ENCODE data around the gene ATG13. TPM values are rescaled to one million over a fixed set of nuclear protein-coding genes. Genes with fewer than 3 reads are reported as not detected.

Gene ATG13
- total and polyA plus RNA-seq, 4 donors = 36.3 to 49.9 (median 41.2) TPM

DNA sequence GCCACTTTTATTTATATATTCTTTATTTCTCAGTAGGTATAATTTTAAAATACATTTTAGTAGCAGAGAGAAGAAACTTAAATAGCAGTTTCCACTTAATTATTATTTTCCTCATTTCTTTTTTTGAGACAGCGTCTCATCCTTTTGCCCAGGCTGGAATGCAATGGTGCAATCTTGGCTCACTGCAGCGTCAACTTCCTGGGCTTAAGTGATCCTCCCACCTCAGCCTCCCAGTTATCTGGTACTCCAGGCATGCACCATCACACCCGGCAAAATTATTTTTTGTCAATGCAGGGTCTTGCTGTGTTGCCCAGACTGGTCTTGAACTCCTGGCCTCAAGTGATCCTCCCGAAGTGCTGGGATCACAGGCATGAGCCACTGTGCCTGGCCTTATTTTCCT lies 38.3 kb downstream of the ATG13 start:
- Histone ChIP-seq H3K36me3 (ENCODE audit: control insufficient read depth in 4 of 4, insufficient read depth in 3 of 4, low read depth in 1 of 4, low read length in 3 of 4) (peaks cover 12 to 67% (median 48%) of the 10 kb centered on the region in 4 donors), H3K27ac (ENCODE audit: low read depth in 1 of 2, low read length in 2 of 2) (no peak overlapping the region), H3K27me3 (ENCODE audit: control insufficient read depth in 4 of 4, insufficient read depth in 4 of 4, low read length in 3 of 4) (no peaks in the 10 kb centered on the region), H3K9ac (ENCODE audit: low read depth in 1 of 2, low read length in 2 of 2) (no peak overlapping the region), H3K4me1 (ENCODE audit: control insufficient read depth in 4 of 4, insufficient read depth in 4 of 4, low read length in 3 of 4) (peaks cover 0 to 8% (median 2%) of the 10 kb centered on the region in 4 donors), H3K4me3 (ENCODE audit: low read depth in 1 of 3, low read length in 3 of 3) (no peak overlapping the region), H3K9me3 (ENCODE audit: control insufficient read depth in 4 of 4, low read length in 3 of 4) (no peaks in the 10 kb centered on the region)
- DNase-seq (ENCODE audit: low spot score) = no peak
- TF ChIP-seq HNF4G (IDR thresholded peaks at IDR 0.05) = no peak
- TF ChIP-seq SP1 (IDR thresholded peaks at IDR 0.05) = no peak
- TF ChIP-seq TAF1 (conservative IDR thresholded peaks at IDR 0.05) = no peak
- TF ChIP-seq FOXA2 (IDR thresholded peaks at IDR 0.05) = no peak
- TF ChIP-seq RXRA (IDR thresholded peaks at IDR 0.05) = no peak
- no peak for TF ChIP-seq ZBTB33 (IDR thresholded peaks at IDR 0.05)
- TF ChIP-seq, protein P1, sequence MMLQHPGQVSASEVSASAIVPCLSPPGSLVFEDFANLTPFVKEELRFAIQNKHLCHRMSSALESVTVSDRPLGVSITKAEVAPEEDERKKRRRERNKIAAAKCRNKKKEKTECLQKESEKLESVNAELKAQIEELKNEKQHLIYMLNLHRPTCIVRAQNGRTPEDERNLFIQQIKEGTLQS (IDR thresholded peaks at IDR 0.05) = no peak
- TF ChIP-seq JUND (IDR thresholded peaks at IDR 0.05) = no peak
- no peak for TF ChIP-seq HNF4A (conservative IDR thresholded peaks at IDR 0.05)
- no peak for TF ChIP-seq FOXA1 (IDR thresholded peaks at IDR 0.05)
- TF ChIP-seq GABPA (IDR thresholded peaks at IDR 0.05 in 1 of 2, conservative IDR thresholded peaks at IDR 0.05 in 1 of 2) = no peak
- 90% methylated on average over 4 of the region's 4 CpGs for WGBS

- peaks cover 11 to 63% (median 45%) of the 10 kb centered on the region in 4 donors for H3K36me3 ChIP-seq (ENCODE audit: control insufficient read depth in 4 of 4, insufficient read depth in 3 of 4, low read depth in 1 of 4, low read length in 3 of 4)
- WGBS = 94% methylated on average over 3 of the region's 3 CpGs
- H3K9ac ChIP-seq (ENCODE audit: low read depth in 1 of 2, low read length in 2 of 2) = no peak overlapping the region
- H3K9me3 ChIP-seq (ENCODE audit: control insufficient read depth in 4 of 4, low read length in 3 of 4) = no peaks in the 10 kb centered on the region
- H3K27me3 ChIP-seq (ENCODE audit: control insufficient read depth in 4 of 4, insufficient read depth in 4 of 4, low read length in 3 of 4) = no peaks in the 10 kb centered on the region
- no peak for DNase-seq (ENCODE audit: low spot score)
- peaks cover 0 to 8% (median 2%) of the 10 kb centered on the region in 4 donors for H3K4me1 ChIP-seq (ENCODE audit: control insufficient read depth in 4 of 4, insufficient read depth in 4 of 4, low read length in 3 of 4)
- no peak overlapping the region for H3K27ac ChIP-seq (ENCODE audit: low read depth in 1 of 2, low read length in 2 of 2)
- H3K4me3 ChIP-seq (ENCODE audit: low read depth in 1 of 3, low read length in 3 of 3) = no peak overlapping the region
- TF ChIP-seq NR2F2 (IDR thresholded peaks at IDR 0.05) (no peak), HNF4G (IDR thresholded peaks at IDR 0.05) (no peak), SP1 (IDR thresholded peaks at IDR 0.05) (no peak), HNF4A (conservative IDR thresholded peaks at IDR 0.05) (no peak), EGR1 (IDR thresholded peaks at IDR 0.05; ENCODE audit: low read depth in 2 of 2) (no peak), CTCF (IDR thresholded peaks at IDR 0.05; ENCODE audit: low read depth, low read length, missing input control) (no peak), GABPA (IDR thresholded peaks at IDR 0.05 in 1 of 2, conservative IDR thresholded peaks at IDR 0.05 in 1 of 2) (no peak), JUND (IDR thresholded peaks at IDR 0.05) (no peak), FOXA2 (IDR thresholded peaks at IDR 0.05) (no peak), RXRA (IDR thresholded peaks at IDR 0.05) (no peak), FOXA1 (IDR thresholded peaks at IDR 0.05) (no peak), RAD21 (IDR thresholded peaks at IDR 0.05) (no peak), YY1 (IDR thresholded peaks at IDR 0.05) (no peak)
- TF ChIP-seq, protein P2, sequence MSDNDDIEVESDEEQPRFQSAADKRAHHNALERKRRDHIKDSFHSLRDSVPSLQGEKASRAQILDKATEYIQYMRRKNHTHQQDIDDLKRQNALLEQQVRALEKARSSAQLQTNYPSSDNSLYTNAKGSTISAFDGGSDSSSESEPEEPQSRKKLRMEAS (IDR thresholded peaks at IDR 0.05) = no peak
- TF ChIP-seq, protein P3, sequence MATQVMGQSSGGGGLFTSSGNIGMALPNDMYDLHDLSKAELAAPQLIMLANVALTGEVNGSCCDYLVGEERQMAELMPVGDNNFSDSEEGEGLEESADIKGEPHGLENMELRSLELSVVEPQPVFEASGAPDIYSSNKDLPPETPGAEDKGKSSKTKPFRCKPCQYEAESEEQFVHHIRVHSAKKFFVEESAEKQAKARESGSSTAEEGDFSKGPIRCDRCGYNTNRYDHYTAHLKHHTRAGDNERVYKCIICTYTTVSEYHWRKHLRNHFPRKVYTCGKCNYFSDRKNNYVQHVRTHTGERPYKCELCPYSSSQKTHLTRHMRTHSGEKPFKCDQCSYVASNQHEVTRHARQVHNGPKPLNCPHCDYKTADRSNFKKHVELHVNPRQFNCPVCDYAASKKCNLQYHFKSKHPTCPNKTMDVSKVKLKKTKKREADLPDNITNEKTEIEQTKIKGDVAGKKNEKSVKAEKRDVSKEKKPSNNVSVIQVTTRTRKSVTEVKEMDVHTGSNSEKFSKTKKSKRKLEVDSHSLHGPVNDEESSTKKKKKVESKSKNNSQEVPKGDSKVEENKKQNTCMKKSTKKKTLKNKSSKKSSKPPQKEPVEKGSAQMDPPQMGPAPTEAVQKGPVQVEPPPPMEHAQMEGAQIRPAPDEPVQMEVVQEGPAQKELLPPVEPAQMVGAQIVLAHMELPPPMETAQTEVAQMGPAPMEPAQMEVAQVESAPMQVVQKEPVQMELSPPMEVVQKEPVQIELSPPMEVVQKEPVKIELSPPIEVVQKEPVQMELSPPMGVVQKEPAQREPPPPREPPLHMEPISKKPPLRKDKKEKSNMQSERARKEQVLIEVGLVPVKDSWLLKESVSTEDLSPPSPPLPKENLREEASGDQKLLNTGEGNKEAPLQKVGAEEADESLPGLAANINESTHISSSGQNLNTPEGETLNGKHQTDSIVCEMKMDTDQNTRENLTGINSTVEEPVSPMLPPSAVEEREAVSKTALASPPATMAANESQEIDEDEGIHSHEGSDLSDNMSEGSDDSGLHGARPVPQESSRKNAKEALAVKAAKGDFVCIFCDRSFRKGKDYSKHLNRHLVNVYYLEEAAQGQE (IDR thresholded peaks at IDR 0.05) = no peak
These were observed 39.8 kb downstream of the ATG13 start for GRCh38 chr11:46657186-46657585.

All from liver (tissue), 9 donors.